Brain microvascular endothelial cell (primary cell): ENCODE measurements around the gene GRID1.

Source experiments
- DNase-seq: peaks from one replicate; pipeline ENCODE4 v3.0.0-alpha.2; 2020
- H3K27ac ChIP-seq: fragments of 250-450 bp; sonication (Bioruptor Pico); 2 replicates; pipeline ENCODE4 v1.5.1; 2020; ENCODE audit warnings: mild to moderate bottlenecking, moderate library complexity
- H3K27me3 ChIP-seq: fragments of 250-450 bp; sonication (Bioruptor Pico); replicated peaks from 2 replicates; pipeline ENCODE4 v1.5.1; 2020; ENCODE audit warnings: mild to moderate bottlenecking
- H3K36me3 ChIP-seq: fragments of 250-450 bp; sonication (Bioruptor Pico); replicated peaks from 2 replicates; pipeline ENCODE4 v1.5.1; 2020; ENCODE audit warnings: mild to moderate bottlenecking
- H3K4me3 ChIP-seq: 2 replicates; pipeline ENCODE4 v1.5.1; 2011; ENCODE audit warnings: low read depth, mild to moderate bottlenecking, control low read depth, low read length, moderate library complexity
- CTCF ChIP-seq: IDR thresholded peaks from 2 replicates; pipeline ENCODE4 v1.5.1; 2011; ENCODE audit warnings: low read depth, mild to moderate bottlenecking, moderate library complexity, low read length, control low read depth, inconsistent platforms; ENCODE audit errors: missing control alignments
- in situ Hi-C: cut with HindIII; loops from 2 replicates; pipeline ENCODE4 v1.10.0; 2017; ENCODE audit warnings: low sequenced_read_pairs, low pct_ligation_motif_present

Gene GRID1

GRCh38 chr10:85645926-85646711 is 720.5 kb downstream of the GRID1 start:
- no peaks in the 10 kb centered on the region for H3K36me3 ChIP-seq
- H3K27ac ChIP-seq: no peak overlapping the region
- no peak for TF ChIP-seq CTCF
- no peak overlapping the region for H3K4me3 ChIP-seq
- no peaks in the 10 kb centered on the region for H3K27me3 ChIP-seq
- DNase-seq: peak; percentile 47
- in situ Hi-C loops: no loop called here

- no peak overlapping the region for H3K27ac ChIP-seq
- no peak for TF ChIP-seq CTCF
- no peaks in the 10 kb centered on the region for H3K27me3 ChIP-seq
- in situ Hi-C loops: no loop called here
- H3K36me3 ChIP-seq: no peaks in the 10 kb centered on the region
- H3K4me3 ChIP-seq: no peak overlapping the region
- DNase-seq: no peak
These were observed 721.5 kb downstream of the GRID1 start for GRCh38 chr10:85645053-85645452.

- no peaks in the 10 kb centered on the region for H3K27me3 ChIP-seq
- DNase-seq: no peak
- TF ChIP-seq CTCF: no peak
These were observed 722.6 kb downstream of the GRID1 start for GRCh38 chr10:85643845-85644525.

GRCh38 chr10:85643171-85643844 is 723.3 kb downstream of the GRID1 start:
- in situ Hi-C loops: no loop called here
- Histone ChIP-seq H3K36me3 (no peaks in the 10 kb centered on the region), H3K4me3 (no peak overlapping the region), H3K27ac (no peak overlapping the region), H3K27me3 (no peaks in the 10 kb centered on the region)
- no peak for TF ChIP-seq CTCF
- no peak for DNase-seq

More at GRCh38 chr10:85643845-85644525, 722.6 kb downstream of the GRID1 start:
- Histone ChIP-seq H3K27ac (no peak overlapping the region), H3K4me3 (no peak overlapping the region), H3K36me3 (no peaks in the 10 kb centered on the region)
- in situ Hi-C loops: no loop called here

- in situ Hi-C loops: no loop called here
- no peaks in the 10 kb centered on the region for H3K27me3 ChIP-seq
- TF ChIP-seq CTCF: no peak
- no peaks in the 10 kb centered on the region for H3K36me3 ChIP-seq
- H3K4me3 ChIP-seq: no peak overlapping the region
- peak overlapping the region; percentile 44 for H3K27ac ChIP-seq
- peak; percentile 37 for DNase-seq
These were observed 724.0 kb downstream of the GRID1 start for GRCh38 chr10:85642421-85643170.
